ENCODE measurements around the gene HSD17B8. TPM values are rescaled to one million over a fixed set of nuclear protein-coding genes. Genes with fewer than 3 reads are reported as not detected.

HSD17B8 gene
- total RNA-seq, 1 experiment from 2014 or later, result 1.5 TPM

DNA sequence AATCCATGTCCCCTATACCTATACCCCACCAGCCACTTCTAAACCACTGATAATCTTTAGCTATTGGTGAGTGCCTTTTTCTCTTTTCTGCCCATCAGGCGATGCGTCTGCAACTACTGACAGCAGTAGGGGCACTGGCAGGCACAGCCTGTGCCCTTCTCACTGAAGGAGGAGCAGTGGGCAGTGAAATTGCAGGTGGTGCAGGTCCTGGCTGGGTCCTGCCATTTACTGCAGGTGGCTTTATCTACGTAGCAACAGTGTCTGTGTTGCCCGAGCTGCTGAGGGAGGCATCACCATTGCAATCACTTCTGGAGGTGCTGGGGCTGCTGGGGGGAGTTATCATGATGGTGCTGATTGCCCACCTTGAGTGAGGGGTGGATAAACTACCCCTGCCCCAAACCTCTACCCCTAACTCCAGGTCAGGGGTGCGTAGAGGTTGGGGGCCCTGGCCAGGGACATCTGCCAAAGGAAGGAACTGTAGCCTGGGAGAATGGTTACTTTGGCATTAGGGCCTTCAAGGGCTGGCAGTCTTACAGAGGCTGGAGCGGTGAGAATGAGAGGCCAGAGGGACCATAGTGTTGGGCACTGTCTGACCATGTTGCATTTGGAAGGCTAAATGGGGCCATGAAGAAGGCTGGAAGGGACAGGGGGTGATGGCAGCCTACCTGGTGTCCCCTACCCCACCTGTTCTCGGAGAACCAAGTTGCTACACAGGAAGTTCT, 851 bp upstream of the HSD17B8 start:
- Histone ChIP-seq H3K4me1 (peaks cover 14% of the 10 kb centered on the region), H3K36me3 (peaks cover 24% of the 10 kb centered on the region), H3K27ac (no peak overlapping the region), H3K27me3 (no peaks in the 10 kb centered on the region), H3K4me3 (no peak overlapping the region), H3K9me3 (replicated peaks) (no peaks in the 10 kb centered on the region)
- DNase-seq, result no peak

DNA sequence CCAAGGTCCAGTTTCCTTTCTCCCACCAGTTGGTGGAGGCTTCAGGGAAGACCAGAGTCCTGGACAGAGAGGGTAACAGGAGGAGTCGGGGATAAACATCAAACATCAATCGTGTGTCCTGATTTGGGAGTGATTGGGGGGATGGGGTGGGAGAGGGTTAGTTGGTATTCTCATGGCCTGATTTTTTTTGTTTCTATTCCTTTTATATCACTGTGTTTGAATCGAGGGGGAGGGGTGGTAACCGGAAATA, 365 bp upstream of the HSD17B8 start:
- no peaks in the 10 kb centered on the region for H3K9me3 ChIP-seq (replicated peaks)
- H3K4me3 ChIP-seq, result no peak overlapping the region
- no peaks in the 10 kb centered on the region for H3K27me3 ChIP-seq
- peaks cover 24% of the 10 kb centered on the region for H3K36me3 ChIP-seq
- H3K27ac ChIP-seq, result no peak overlapping the region
- no peak for DNase-seq
- H3K4me1 ChIP-seq, result peaks cover 16% of the 10 kb centered on the region

DNA sequence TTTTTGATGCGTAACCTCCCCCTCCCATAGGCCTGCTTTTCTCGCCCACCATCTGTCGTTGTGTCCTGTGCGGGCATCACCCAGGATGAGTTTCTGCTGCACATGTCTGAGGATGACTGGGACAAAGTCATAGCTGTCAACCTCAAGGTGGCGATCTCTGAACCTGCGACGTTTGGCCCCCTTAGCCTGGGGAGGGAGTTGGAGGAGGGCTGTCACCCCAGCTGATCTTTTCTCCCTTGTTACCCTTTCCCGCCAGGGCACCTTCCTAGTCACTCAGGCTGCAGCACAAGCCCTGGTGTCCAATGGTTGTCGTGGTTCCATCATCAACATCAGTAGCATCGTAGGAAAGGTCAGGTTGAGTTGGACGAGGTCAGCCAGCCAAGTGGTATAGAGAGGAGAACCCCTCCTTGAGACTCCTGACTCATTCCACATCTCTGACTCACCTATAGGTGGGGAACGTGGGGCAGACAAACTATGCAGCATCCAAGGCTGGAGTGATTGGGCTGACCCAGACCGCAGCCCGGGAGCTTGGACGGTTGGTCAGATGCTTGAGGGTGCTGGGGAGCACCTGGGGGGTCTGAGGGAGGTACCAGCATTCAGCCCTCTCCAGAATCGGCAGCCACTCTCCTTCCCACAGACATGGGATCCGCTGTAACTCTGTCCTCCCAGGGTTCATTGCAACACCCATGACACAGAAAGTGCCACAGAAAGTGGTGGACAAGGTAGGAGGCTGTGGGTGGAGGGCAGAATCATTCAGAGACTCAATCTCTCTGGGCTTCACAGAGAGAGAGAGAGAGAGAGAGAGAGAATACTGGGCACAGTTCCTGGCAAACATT, 954 bp downstream of the HSD17B8 start:
- peaks cover 16% of the 10 kb centered on the region for H3K4me1 ChIP-seq
- H3K27me3 ChIP-seq, result no peaks in the 10 kb centered on the region
- no peak overlapping the region for H3K4me3 ChIP-seq
- H3K9me3 ChIP-seq (replicated peaks), result no peaks in the 10 kb centered on the region
- H3K36me3 ChIP-seq, result peaks cover 24% of the 10 kb centered on the region
- no peak for DNase-seq
- no peak overlapping the region for H3K27ac ChIP-seq

DNA sequence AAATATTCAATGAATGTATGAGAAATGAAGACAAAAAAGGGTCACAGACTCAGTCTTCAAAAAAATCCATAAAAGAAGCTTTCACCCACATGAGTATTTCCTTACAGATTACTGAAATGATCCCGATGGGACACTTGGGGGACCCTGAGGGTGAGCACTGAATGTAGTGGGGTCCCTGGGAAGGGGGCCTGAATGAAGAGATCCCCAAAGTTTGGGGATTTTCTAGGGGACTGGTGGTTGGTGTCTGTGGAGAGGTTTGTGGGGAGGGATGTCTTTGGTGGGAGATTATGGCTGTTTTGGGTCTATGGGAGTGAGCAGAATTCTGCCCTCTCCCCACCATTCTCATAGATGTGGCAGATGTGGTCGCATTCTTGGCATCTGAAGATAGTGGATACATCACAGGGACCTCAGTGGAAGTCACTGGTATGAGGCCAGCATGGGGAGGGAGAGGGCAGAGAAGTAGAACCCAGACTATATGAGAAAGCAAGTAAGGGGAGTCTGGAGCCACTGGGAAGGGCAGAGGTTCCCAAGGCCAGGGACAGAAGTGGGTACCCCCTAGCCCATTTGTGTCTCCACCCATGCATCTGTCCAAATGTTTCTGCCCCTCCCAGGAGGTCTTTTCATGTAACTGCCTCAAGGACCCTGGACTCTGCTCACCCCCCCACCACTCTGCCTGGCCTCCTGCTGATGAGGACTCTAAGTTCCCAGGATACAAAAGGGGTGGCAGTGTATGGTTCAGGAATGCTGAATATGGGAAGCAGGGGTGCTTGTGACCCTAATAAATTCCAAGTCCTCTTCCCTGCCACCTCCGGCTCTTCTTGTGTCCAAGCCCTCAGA, 1.8 kb downstream of the HSD17B8 start:
- H3K36me3 ChIP-seq, result peaks cover 24% of the 10 kb centered on the region

DNA sequence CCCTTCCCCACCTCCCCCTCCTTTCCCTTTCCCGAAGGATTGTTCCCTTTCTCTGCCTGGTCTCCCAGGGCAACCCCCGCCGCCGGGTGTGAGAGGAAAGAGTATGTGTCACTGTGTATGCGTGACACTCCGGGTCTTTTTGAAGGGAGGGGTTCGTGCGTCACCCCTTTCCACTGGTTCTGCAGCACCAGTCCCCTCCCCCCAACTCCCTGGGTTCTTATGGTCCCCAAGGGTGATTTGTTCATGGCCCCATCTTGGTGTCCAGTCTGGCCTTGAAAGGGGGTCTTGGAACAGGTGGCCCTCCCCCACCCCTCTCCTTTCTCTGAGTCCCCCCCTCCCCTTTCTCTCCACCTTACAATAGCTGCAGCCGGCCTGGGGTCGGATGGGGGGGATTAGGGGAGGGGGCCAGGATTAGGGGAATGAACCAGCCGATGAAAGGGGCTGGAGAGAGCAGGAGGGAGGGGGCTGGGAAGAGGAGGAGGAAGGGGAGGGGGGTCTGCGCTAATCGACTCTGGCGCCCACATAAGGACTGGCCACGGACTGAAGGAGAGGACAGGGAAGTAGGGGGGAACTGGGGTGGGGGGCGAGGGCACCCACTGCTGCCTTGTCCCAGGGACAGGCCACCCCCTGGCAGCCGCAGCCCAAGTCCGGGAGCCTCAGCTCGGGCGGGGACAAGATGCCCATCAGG, 2.6 kb downstream of the HSD17B8 start:
- Histone ChIP-seq H3K27me3 (no peaks in the 10 kb centered on the region), H3K9me3 (replicated peaks) (no peaks in the 10 kb centered on the region), H3K4me1 (peaks cover 11% of the 10 kb centered on the region), H3K36me3 (peaks cover 22% of the 10 kb centered on the region), H3K4me3 (peak overlapping the region; percentile 75), H3K27ac (peak overlapping the region; percentile 70)
- no peak for DNase-seq

More for the DNA sequence above, 1.8 kb downstream of the HSD17B8 start:
- no peaks in the 10 kb centered on the region for H3K9me3 ChIP-seq (replicated peaks)
- H3K27me3 ChIP-seq, result no peaks in the 10 kb centered on the region
- no peak overlapping the region for H3K4me3 ChIP-seq
- DNase-seq, result no peak
- no peak overlapping the region for H3K27ac ChIP-seq
- H3K4me1 ChIP-seq, result peaks cover 16% of the 10 kb centered on the region

DNA sequence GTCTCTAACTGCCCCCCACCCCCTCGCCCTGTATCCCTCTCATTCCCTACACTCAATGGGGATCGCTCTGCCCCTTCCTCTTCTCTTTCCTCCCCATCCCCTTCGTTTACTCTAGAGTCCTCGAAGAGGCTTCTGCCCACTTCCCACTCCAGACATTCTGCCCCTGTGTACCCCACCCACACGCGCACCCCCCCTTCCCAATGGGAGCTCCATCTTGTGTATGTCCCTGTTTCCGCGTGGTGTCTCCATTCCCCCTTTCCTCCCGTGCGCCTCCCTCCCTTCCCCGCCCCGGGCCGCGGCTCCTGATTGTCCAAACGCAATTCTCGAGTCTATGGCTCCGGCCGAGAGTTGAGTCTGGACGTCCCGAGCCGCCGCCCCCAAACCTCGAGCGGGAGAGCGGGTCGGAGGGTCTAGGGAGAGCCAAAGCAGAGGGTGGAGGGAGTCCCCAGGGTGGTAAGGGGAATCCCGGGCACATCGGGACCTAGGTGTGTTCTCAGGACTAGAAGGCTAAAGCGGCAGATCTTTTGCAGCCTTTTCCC, 3.2 kb downstream of the HSD17B8 start:
- H3K9me3 ChIP-seq (replicated peaks), result no peaks in the 10 kb centered on the region
- peak; percentile 65 to 67 for DNase-seq
- peaks cover 16% of the 10 kb centered on the region for H3K36me3 ChIP-seq
- H3K4me3 ChIP-seq, result peak overlapping the region; percentile 75
- H3K4me1 ChIP-seq, result peaks cover 15% of the 10 kb centered on the region
- no peaks in the 10 kb centered on the region for H3K27me3 ChIP-seq
- H3K27ac ChIP-seq, result peak overlapping the region; percentile 70

DNA sequence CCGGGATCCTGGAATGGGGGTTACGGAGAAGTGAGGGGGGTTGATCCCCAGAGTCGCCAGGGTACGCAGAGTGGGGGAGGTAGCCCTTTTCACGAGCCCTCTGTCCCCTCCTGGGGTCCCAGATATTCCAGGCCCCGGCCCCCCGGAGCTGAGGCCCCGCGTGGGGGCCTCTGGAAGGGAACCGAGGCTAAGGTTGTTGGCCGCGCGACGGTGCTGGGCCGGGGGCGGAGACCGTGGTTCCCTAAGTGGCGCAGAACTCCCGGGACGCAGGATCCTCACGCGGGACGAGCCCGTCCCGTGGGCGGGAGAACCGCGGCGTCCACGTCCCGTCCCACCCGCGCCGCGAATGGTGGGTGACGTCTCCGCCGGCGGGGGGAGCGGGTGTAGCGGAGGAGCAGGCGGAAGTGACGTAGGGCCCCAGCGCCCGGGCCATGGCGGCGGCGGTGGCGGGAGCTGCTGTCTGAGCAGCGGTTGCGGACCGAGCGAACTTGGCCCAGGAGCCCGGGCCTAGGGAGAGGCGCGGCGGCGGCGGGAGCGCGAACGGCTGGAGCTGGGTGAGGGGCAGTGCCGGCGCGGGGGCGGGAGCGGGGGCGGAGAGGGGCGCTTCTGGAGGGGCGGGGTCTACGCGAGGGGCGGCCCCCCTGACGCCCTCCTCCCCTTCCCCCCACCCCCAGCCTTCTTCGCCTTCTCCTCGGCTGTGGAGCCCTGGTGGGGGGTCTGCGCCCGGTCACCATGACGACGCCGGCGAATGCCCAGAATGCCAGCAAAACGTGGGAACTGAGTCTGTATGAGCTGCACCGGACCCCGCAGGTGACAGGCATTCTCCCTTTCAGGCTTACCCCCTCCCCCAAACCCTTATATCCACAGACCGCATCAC, 3.9 kb downstream of the HSD17B8 start, which contains the start of gene RING1:
RING1 (plus strand) TSS at position 410 of the 877 bp plus-strand sequence; CDS start at position 733, 323 bp downstream.
- Histone ChIP-seq H3K9me3 (replicated peaks) (no peaks in the 10 kb centered on the region), H3K27ac (peak within 1 kb of the TSS; percentile 70), H3K36me3 (peaks cover 9% of the 10 kb centered on the region), H3K27me3 (no peaks in the 10 kb centered on the region), H3K4me1 (peaks cover 16% of the 10 kb centered on the region), H3K4me3 (peak within 1 kb of the TSS; percentile 75)
- DNase-seq, result peak; percentile 77

DNA sequence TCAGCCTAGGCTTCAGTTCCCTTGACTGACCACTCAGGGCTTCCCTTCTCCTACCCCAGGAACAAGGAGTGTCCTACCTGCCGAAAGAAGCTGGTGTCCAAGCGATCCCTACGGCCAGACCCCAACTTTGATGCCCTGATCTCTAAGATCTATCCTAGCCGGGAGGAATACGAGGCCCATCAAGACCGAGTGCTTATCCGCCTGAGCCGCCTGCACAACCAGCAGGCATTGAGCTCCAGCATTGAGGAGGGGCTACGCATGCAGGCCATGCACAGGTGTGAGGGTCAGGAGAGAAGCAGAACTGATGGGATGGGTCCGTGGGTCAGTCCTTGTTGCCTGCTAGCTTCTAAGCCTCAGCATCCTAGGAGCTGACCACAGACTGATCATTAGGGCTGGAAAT, 5.4 kb downstream of the HSD17B8 start:
- Histone ChIP-seq H3K4me1 (peaks cover 13% of the 10 kb centered on the region), H3K4me3 (no peak overlapping the region), H3K27ac (no peak overlapping the region), H3K9me3 (replicated peaks) (no peaks in the 10 kb centered on the region), H3K36me3 (no peaks in the 10 kb centered on the region), H3K27me3 (no peaks in the 10 kb centered on the region)
- DNase-seq, result no peak

DNA sequence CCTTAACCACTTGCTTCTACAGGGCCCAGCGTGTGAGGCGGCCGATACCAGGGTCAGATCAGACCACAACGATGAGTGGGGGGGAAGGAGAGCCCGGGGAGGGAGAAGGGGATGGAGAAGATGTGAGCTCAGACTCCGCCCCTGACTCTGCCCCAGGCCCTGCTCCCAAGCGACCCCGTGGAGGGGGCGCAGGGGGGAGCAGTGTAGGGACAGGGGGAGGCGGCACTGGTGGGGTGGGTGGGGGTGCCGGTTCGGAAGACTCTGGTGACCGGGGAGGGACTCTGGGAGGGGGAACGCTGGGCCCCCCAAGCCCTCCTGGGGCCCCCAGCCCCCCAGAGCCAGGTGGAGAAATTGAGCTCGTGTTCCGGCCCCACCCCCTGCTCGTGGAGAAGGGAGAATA, 6.7 kb downstream of the HSD17B8 start:
- H3K36me3 ChIP-seq, result no peaks in the 10 kb centered on the region
- peaks cover 13% of the 10 kb centered on the region for H3K4me1 ChIP-seq
- no peak overlapping the region for H3K4me3 ChIP-seq
- no peaks in the 10 kb centered on the region for H3K9me3 ChIP-seq (replicated peaks)
- no peak for DNase-seq
- no peaks in the 10 kb centered on the region for H3K27me3 ChIP-seq
- no peak overlapping the region for H3K27ac ChIP-seq

DNA sequence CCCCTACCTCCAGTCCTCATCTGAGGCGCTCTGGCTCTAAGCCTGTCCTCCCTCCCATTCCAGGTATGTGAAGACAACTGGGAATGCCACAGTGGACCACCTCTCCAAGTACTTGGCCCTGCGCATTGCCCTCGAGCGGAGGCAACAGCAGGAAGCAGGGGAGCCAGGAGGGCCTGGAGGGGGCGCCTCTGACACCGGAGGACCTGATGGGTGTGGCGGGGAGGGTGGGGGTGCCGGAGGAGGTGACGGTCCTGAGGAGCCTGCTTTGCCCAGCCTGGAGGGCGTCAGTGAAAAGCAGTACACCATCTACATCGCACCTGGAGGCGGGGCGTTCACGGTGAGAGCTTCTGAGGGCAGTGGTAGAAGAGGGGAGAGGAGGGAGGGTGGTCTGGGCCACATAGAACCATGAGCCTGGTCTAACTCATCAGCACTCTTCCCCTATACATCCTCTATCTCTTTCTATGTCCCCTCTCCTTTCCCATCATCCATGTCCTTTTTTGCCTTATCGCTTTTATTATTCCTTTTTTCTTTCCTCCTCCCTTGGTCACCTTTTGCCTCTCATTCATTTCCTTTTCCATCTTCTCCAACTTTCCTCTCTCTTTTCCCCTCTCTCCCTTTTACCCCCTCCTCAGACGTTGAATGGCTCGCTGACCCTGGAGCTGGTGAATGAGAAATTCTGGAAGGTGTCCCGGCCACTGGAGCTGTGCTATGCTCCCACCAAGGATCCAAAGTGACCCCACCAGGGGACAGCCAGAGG, 7.4 kb downstream of the HSD17B8 start:
- Histone ChIP-seq H3K9me3 (replicated peaks) (no peaks in the 10 kb centered on the region), H3K27me3 (no peaks in the 10 kb centered on the region), H3K4me3 (no peak overlapping the region), H3K4me1 (peaks cover 9% of the 10 kb centered on the region), H3K36me3 (no peaks in the 10 kb centered on the region), H3K27ac (no peak overlapping the region)
- DNase-seq, result no peak

DNA sequence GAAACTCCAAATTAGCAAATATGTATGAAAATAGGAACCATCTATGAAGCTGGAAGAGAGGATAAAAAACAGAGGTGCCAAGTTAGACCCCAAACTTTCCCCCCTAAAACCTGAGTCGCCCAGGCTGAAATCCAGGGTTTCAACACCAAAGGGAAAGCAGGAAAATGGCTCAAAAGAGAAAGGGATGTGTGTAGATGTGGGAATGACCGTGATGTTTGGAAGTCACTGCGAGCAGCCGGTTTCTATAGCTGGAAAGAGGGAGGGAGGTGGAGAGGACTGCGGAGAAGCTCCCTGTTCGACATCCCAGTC, 8.4 kb downstream of the HSD17B8 start:
- H3K27ac ChIP-seq, result no peak overlapping the region
- H3K4me3 ChIP-seq, result peak overlapping the region; percentile 56
- no peaks in the 10 kb centered on the region for H3K27me3 ChIP-seq

DNA sequence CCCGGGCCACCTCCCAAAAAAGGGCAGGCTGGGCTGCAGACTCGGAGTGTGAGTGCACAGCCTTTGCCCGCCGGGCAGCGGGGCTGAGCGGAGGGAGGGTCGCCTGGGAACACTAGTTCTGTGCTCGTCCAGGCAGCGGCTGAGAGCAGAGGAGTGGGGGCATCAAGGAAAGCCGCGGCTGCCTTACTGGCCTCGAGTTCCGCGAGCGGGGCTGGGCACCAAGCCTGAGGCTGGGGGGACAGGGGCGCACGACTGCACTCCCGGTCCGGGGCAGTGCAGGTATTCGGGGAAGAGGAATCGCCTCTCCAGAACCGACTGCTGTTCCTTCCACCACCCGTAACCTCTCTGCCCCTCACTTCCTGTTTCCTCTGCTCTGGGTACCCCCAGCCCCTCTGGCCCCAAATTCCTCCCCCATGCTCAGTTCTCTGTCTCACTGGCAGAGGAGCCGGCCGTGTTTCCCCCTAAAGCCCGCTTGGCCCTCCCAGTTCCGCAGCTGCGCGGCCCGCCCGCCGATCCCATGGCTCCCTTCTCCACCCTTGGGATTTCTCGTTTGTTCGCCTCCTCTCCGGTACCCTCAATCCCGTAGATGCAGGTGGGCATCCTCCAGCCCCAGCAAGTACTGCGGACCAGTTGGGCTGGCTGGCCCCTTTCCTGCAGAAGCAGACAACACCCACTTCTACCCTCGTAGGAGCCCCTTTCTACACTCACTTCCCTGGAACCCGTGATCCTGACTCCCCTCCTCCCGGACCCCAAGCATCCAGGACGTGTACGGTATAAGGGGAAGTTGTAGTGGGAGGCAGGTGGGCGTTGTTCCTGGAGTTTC, 8.9 kb downstream of the HSD17B8 start:
- Histone ChIP-seq H3K9me3 (replicated peaks) (no peaks in the 10 kb centered on the region), H3K27ac (no peak overlapping the region), H3K4me3 (peak overlapping the region; percentile 56), H3K36me3 (no peaks in the 10 kb centered on the region), H3K27me3 (no peaks in the 10 kb centered on the region), H3K4me1 (peaks cover 8% of the 10 kb centered on the region)
- DNase-seq, result peak; percentile 41 to 51

More for the DNA sequence above, 8.4 kb downstream of the HSD17B8 start:
- Histone ChIP-seq H3K36me3 (no peaks in the 10 kb centered on the region), H3K4me1 (peaks cover 8% of the 10 kb centered on the region), H3K9me3 (replicated peaks) (no peaks in the 10 kb centered on the region)
- DNase-seq, result no peak

All from SJCRH30 (cell line).